Keratinocyte (primary cell): ENCODE measurements around the gene PEAK3. TPM values are rescaled to one million over a fixed set of nuclear protein-coding genes. Genes with fewer than 3 reads are reported as not detected.

Experiments
- DNase-seq: peaks from one replicate; pipeline ENCODE4 v3.0.0-alpha.2; 2011; ENCODE audit warnings: low read depth, missing footprints, low spot score
- FAIRE-seq: peaks from 2 replicates; lab custom pipeline; 2011; peaks lifted over from hg19 to GRCh38; lab: Jason Lieb, UNC
- H2AFZ ChIP-seq: 2 replicates; pipeline ENCODE4 v1.6.0; 2012; ENCODE audit warnings: low read length, control low read depth, inconsistent platforms; ENCODE audit not compliant: control insufficient read depth
- H3K27ac ChIP-seq: 2 replicates; pipeline ENCODE4 v1.5.1; 2011; ENCODE audit warnings: low read length; ENCODE audit not compliant: control insufficient read depth, insufficient read depth
- H3K27me3 ChIP-seq: 3 replicates; pipeline ENCODE4 v1.6.0; 2011; ENCODE audit warnings: low read length; ENCODE audit not compliant: control insufficient read depth, insufficient read depth; ENCODE audit errors: extremely low read depth
- H3K36me3 ChIP-seq, 2 experiments: 2 replicates in 1 of 2; 3 replicates in 1 of 2; pipeline ENCODE4 v1.5.1; 2011; ENCODE audit warnings: low read length in 2 of 2, mild to moderate bottlenecking in 1 of 2; ENCODE audit not compliant: control insufficient read depth in 2 of 2, insufficient read depth in 2 of 2; ENCODE audit errors: extremely low read depth in 1 of 2
- H3K4me1 ChIP-seq: 3 replicates; pipeline ENCODE4 v1.5.1; 2011; ENCODE audit warnings: low read length; ENCODE audit not compliant: control insufficient read depth, insufficient read depth; ENCODE audit errors: extremely low read depth
- H3K4me2 ChIP-seq: 3 replicates; pipeline ENCODE4 v1.6.0; 2011; ENCODE audit warnings: low read depth, low read length; ENCODE audit not compliant: control insufficient read depth, insufficient read depth; ENCODE audit errors: extremely low read depth
- H3K4me3 ChIP-seq, 3 experiments: fragments of 200-600 bp in 1 of 3; sonication (generic) in 1 of 3; 2 replicates in 2 of 3; 3 replicates in 1 of 3; pipeline ENCODE4 v1.5.1; 2011 to 2016; ENCODE audit warnings: low read length in 3 of 3, mild to moderate bottlenecking in 3 of 3, control low read depth in 2 of 3, inconsistent platforms in 1 of 3, low read depth in 1 of 3, mixed read lengths in 1 of 3, mixed run types in 1 of 3, moderate library complexity in 1 of 3; ENCODE audit not compliant: control insufficient read depth in 2 of 3, insufficient read depth in 2 of 3; ENCODE audit errors: extremely low read depth in 1 of 3
- H3K79me2 ChIP-seq: 2 replicates; pipeline ENCODE4 v1.6.0; 2012; ENCODE audit warnings: low read length; ENCODE audit not compliant: control insufficient read depth, insufficient read depth
- H3K9ac ChIP-seq: 3 replicates; pipeline ENCODE4 v1.6.0; 2011; ENCODE audit warnings: low read length; ENCODE audit not compliant: control insufficient read depth, insufficient read depth; ENCODE audit errors: extremely low read depth
- H3K9me1 ChIP-seq: 3 replicates; pipeline ENCODE4 v1.6.0; 2011; ENCODE audit warnings: low read length; ENCODE audit not compliant: control insufficient read depth, insufficient read depth; ENCODE audit errors: extremely low read depth
- H3K9me3 ChIP-seq: 2 replicates; pipeline ENCODE4 v1.5.1; 2012; ENCODE audit warnings: low read depth, low read length; ENCODE audit not compliant: control insufficient read depth
- H4K20me1 ChIP-seq: 3 replicates; pipeline ENCODE4 v1.6.0; 2011; ENCODE audit warnings: low read length; ENCODE audit not compliant: control insufficient read depth, insufficient read depth; ENCODE audit errors: extremely low read depth
- EZH2 ChIP-seq: IDR thresholded peaks from one replicate; pipeline ENCODE4 v1.6.1; 2012; ENCODE audit warnings: inconsistent platforms, mild to moderate bottlenecking, low read length, moderate library complexity
- dilution Hi-C: fragments of 300-500 bp; cut with MboI; formaldehyde crosslinking; loops from one replicate; pipeline ENCODE4 v1.7.0; 2020; ENCODE audit warnings: low sequenced_read_pairs; ENCODE audit not compliant: extremely low pct_ligation_motif_present
- polyA plus RNA-seq, 5 experiments: library from polyadenylated mRNA; depleted of rRNA in 3 of 5; stranded (reverse) in 3 of 5; stranded (forward) in 1 of 5; unstranded in 1 of 5; fragments of >200 nt; gene quantifications; 1 replicate in 1 of 5; 2 replicates in 3 of 5; 3 replicates in 1 of 5; pipeline versions ENCODE4 v1.2.1 to v1.2.3, GENCODE V29; 2011 to 2012; ENCODE audit warnings: missing spikeins in 2 of 5, low read depth in 1 of 5, low replicate concordance in 1 of 5
- TF ChIP-seq, protein P1 (sequence below), 3 experiments: IDR thresholded peaks in 1 of 3; conservative IDR thresholded peaks in 1 of 3; optimal IDR thresholded peaks in 1 of 3; 2 replicates in 2 of 3; 3 replicates in 1 of 3; pipeline versions ENCODE3 to v1.5.1; 2011; ENCODE audit warnings: low read length in 3 of 3, mild to moderate bottlenecking in 3 of 3, moderate library complexity in 2 of 3, control low read depth in 1 of 3, inconsistent platforms in 1 of 3; ENCODE audit not compliant: insufficient read depth in 2 of 3; ENCODE audit errors: extremely low read depth in 1 of 3

The PEAK3 gene
- polyA plus RNA-seq, 1 donor (not counting 4 experiments of a cell fraction or from before 2014, with no cell fraction given): not detected

DNA sequence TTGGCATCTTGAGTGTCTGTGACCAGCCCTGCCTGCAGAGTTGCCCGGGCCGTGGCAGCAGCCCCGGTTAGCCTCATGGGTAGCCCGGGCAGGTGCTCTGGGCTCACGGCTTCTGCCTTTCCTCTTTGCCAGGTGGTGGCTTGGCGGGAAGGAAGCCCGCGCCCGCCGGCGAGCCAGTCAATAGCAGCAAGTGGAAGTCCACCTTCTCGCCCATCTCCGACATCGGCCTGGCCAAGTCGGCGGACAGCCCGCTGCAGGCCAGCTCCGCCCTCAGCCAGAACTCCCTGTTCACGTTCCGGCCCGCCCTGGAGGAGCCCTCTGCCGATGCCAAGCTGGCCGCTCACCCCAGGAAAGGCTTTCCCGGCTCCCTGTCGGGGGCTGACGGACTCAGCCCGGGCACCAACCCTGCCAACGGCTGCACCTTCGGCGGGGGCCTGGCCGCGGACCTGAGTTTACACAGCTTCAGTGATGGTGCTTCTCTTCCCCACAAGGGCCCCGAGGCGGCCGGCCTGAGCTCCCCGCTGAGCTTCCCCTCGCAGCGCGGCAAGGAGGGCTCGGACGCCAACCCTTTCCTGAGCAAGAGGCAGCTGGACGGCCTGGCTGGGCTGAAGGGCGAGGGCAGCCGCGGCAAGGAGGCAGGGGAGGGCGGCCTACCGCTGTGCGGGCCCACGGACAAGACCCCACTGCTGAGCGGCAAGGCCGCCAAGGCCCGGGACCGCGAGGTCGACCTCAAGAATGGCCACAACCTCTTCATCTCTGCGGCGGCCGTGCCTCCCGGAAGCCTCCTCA, 55.7 kb downstream of the PEAK3 start:
- no peak for FAIRE-seq
- Histone ChIP-seq H3K9me1 (no peaks in the 10 kb centered on the region), H3K36me3 (peaks cover 22 to 32% of the 10 kb centered on the region in 2 experiments), H3K27me3 (no peaks in the 10 kb centered on the region), H2AFZ (no peak overlapping the region), H3K4me2 (no peak overlapping the region), H3K9me3 (no peaks in the 10 kb centered on the region), H4K20me1 (peaks cover 7% of the 10 kb centered on the region), H3K27ac (no peak overlapping the region), H3K4me3 (no peak overlapping the region), H3K9ac (no peak overlapping the region), H3K79me2 (no peaks in the 10 kb centered on the region), H3K4me1 (no peaks in the 10 kb centered on the region)
- dilution Hi-C loops: no loop called here
- TF ChIP-seq, protein P1, sequence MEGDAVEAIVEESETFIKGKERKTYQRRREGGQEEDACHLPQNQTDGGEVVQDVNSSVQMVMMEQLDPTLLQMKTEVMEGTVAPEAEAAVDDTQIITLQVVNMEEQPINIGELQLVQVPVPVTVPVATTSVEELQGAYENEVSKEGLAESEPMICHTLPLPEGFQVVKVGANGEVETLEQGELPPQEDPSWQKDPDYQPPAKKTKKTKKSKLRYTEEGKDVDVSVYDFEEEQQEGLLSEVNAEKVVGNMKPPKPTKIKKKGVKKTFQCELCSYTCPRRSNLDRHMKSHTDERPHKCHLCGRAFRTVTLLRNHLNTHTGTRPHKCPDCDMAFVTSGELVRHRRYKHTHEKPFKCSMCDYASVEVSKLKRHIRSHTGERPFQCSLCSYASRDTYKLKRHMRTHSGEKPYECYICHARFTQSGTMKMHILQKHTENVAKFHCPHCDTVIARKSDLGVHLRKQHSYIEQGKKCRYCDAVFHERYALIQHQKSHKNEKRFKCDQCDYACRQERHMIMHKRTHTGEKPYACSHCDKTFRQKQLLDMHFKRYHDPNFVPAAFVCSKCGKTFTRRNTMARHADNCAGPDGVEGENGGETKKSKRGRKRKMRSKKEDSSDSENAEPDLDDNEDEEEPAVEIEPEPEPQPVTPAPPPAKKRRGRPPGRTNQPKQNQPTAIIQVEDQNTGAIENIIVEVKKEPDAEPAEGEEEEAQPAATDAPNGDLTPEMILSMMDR (optimal IDR thresholded peaks at IDR 0.05 in 1 of 3, IDR thresholded peaks at IDR 0.05 in 1 of 3, conservative IDR thresholded peaks at IDR 0.05 in 1 of 3; ENCODE audit: extremely low read depth in 1 of 3, insufficient read depth in 2 of 3, low read length in 3 of 3): no peak
- TF ChIP-seq EZH2: no peak
- DNase-seq: no peak

DNA sequence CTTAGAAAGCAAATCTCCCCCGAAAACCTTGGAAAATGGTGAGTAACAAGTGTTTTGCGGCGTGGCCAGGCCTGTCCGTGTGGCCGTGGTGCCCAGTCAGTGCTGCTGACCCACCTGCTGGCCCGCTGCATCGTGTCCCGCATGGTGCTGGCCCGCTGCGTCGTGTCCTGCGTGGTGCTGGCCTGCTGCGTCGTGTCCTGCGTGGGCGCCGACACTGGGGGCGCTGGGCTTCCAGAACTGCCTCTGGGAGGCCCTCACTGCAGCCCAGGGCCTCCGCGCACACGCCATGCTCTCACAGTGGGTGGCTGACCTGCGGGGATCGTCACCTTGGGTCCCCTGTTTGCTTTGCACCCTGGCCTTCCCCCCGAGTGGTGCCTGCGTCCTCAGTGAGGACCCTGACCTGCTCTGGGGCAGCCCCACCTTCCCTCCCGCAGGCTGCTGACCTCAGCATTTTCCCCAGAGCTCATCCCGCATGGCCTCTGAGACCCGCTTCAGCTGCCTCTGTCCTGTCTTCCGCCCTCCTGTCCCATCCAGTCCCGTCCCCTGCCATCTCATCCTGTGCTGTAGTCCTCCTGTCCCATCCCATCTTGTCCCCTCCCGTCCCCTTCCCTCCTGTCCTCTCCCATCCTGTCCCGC, 56.4 kb downstream of the PEAK3 start:
- H4K20me1 ChIP-seq: peaks cover 7% of the 10 kb centered on the region
- dilution Hi-C loops: no loop called here
- peaks cover 20 to 30% of the 10 kb centered on the region in 2 experiments for H3K36me3 ChIP-seq
- H3K9me3 ChIP-seq: no peaks in the 10 kb centered on the region
- no peak for TF ChIP-seq EZH2
- H3K9ac ChIP-seq: no peak overlapping the region
- no peak overlapping the region for H3K4me3 ChIP-seq
- no peaks in the 10 kb centered on the region for H3K4me1 ChIP-seq
- H3K4me2 ChIP-seq: no peak overlapping the region
- no peaks in the 10 kb centered on the region for H3K9me1 ChIP-seq
- no peak overlapping the region for H3K27ac ChIP-seq
- no peak overlapping the region for H2AFZ ChIP-seq
- no peak for DNase-seq
- no peaks in the 10 kb centered on the region for H3K79me2 ChIP-seq
- H3K27me3 ChIP-seq: no peaks in the 10 kb centered on the region
- FAIRE-seq: no peak
